GM19467 (cell line): Measurements from ENCODE around the gene CENPB.
"Not testable (repeated sequence)": the region's sequence is repeated elsewhere in the genome, so short reads cannot be mapped to it uniquely, and the experiment has no call there.

ENCODE experiments used
- ATAC-seq: cut with Tn5 transposase; IDR thresholded peaks from one replicate; pipeline ENCODE4 v1.9.1; 2021; ENCODE audit warnings: mild to moderate bottlenecking, moderate library complexity; ENCODE audit not compliant: unreplicated experiment

The CENPB gene

DNA sequence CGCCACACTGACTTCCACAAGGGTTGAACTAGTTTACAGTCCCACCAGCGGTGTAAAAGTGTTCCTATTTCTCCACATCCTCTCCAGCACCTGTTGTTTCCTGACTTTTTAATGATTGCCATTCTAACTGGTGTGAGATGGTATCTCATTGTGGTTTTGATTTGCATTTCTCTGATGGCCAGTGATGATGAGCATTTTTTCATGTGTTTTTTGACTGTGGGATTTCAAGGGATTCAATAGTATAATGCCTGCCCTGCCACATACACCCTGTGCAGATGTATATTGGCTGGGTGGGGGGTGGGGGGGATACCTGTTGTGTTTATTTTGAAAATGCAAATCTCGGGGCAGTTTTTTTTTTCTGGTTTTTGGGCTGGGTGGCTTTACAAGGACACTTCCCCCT, 7.6 kb upstream of the CENPB start:
- not testable (repeated sequence) for ATAC-seq

DNA sequence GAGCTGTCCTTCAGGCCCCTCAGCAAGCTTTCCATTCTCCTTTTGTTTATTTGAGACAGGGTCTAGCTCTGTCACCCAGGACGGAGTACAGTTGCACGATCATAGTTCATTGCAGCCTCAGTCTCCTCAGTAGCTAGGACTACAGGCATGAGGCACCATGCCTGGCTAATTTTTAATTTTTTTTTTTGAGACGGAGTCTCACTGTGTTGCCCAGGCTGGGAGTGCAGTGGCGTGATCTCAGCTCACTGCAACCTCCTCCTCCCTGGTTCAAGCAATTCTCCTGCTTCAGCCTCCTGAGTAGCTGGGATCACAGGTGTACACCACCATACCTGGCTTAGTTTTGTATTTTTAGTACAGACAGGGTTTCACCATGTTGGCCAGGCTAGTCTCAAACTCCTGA, 2.7 kb upstream of the CENPB start:
- not testable (repeated sequence) for ATAC-seq

DNA sequence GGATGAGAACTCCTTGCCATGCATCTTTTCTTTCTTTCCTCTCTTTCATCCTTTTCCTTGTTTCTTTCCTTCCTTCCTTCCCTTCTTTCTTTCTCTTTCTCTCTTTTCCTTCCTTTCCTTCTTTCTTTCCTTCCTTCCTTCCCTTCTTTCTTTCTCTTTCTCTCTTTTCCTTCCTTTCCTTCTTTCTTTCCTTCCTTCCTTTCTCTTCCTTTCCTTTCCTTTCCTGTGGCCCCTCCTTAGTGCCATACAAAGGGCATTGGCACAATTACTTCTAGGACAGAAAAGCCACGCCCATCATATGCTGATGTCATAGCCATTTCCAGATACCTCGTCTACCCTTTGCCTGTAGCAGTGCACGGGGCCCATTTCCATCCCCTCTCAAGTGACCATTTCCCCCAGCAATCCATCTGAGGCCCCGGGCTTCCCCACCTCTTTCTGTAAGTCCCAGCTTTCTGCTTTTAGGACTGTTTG, 2.2 kb upstream of the CENPB start:
- no peak for ATAC-seq

DNA sequence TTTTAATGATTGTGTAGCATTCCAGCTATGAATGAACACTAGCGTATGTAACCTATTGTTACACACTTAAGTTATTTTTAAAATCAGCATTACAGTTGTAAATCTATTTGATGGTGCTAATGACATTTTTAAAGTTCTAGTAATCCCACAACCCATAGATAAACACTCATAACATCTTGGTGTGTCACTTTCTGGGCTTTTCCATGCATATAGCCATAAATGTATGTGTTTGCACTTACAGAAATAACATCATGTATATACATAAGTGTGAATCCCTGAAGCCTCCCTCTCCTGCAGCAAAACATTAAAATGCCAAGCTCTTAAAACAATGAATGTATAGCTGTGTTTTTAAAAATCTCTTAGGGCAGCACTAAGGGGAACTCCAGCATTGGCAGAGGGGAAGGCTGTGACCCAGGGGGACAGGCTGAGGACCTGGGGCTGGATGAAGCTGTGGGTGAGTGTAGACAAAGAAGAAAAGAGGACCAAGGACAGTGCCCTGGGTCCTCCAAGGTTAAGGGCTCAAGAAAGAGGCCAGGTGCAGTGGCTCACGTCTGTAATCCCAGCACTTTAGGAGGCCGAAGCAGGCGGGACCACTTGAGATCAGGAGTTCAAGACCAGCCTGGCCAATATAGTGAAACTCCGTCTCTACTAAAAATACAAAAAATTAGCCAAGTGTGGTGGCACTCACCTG, 929 bp upstream of the CENPB start:
- ATAC-seq = no peak

DNA sequence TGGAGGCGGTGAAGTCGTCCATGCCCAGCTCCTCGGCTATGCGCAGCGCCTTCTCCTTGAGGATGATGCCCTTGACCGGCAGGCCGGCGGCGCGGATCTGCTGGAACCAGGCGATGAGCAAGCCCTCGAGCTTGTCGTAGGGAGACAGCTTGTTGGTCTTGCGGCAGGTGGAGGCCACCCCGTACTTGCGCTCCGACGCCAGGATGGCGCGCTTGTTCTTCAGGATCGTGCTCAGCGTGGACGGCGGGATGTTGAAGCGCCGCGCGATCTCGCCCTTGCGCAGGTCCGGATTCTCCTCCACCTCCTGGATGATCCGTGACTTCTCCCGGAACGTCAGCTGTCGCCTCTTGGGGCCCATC, 435 bp downstream of the CENPB start:
- peak; percentile 18 for ATAC-seq

DNA sequence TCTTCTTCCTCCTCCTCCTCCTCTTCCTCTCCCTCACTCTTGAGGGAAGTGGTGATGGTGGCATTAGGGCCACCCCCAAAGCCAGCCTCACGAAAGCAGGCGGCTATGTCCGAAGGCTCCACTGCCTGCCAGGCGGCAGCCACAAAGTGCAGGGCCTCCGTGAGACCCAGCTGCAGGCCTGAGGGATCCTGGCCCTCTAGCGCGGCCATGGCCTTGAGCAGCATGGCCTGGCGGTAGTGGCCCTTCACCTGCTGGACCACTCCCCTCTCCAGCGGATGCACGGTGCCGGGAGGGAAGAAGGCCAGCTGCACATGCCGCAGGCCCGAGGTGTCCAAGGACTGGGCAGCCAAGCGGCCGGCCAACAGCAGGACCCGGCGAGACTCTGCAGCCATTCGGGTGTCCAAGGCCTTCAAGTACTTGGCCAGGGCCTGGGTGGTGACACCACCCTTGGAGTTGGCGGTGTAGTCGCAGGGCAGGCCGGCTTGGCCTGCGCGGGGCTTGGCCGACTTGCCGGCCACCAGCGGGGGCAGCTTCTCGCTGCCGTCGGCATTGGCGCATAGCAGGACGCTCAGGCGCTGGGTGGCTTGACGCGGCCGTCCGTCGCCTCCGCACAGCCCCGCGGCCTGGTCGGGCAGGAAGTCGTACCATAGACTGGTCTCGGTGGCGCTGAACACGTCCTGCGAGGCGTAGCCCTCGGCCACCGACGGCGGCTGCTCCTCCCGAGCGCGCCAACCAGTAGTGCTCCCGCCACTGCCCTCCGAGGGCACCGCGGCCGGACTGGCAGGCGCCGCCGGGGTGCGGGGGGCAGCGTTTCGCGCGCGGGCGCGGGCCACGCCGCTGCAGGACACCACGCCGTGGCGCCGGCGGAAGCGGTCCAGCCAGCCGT, 1.1 kb downstream of the CENPB start:
- ATAC-seq = no peak

DNA sequence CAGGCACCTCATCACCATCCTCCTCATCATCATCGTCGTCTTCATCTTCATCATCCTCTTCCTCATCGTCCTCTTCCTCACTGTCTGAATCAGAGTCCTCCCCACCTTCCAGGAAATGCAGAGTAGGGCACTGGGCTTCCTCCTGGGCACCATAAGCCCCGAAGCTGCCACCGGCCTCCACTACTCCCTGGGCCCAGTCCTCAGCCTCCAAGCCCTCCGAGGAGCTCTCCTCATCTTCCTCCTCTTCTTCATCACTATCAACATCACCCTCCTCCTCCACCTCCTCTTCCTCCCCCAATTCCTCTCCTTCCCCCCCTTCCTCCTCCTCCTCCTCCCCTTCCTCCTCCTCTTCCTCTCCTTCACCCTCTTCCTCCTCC, 1.7 kb downstream of the CENPB start:
- no peak for ATAC-seq

DNA sequence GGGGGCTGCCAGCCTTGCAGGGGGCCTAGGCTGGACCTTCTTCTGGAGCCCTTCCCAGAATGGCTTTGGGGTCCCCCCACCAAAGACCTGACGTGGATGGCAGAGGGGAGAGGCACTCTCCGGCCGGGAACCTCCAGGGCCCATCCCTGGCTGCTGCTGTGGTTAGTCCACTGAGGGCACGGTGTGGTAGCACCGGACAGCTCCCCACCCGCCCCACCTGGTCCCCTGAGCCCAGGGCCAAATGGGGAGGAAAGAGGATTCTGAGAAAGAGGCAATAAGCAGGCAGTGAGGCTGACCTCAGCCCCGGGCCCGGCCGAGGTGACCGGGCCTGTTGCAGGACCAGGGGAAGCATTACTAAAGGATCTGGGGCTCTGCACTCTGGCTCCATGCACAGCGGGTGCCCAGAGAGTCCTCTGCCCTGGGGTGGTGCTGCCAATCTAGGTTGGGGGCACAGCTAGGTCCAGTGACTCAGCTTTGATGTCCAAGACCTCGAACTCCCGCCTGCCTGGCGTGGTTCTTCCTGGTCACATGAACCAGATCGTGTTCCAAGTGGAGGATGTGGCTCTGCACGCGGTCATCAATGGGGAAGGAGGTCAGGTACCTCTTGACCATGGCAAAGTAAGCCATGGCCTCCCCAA, 2.2 kb downstream of the CENPB start:
- no peak for ATAC-seq

DNA sequence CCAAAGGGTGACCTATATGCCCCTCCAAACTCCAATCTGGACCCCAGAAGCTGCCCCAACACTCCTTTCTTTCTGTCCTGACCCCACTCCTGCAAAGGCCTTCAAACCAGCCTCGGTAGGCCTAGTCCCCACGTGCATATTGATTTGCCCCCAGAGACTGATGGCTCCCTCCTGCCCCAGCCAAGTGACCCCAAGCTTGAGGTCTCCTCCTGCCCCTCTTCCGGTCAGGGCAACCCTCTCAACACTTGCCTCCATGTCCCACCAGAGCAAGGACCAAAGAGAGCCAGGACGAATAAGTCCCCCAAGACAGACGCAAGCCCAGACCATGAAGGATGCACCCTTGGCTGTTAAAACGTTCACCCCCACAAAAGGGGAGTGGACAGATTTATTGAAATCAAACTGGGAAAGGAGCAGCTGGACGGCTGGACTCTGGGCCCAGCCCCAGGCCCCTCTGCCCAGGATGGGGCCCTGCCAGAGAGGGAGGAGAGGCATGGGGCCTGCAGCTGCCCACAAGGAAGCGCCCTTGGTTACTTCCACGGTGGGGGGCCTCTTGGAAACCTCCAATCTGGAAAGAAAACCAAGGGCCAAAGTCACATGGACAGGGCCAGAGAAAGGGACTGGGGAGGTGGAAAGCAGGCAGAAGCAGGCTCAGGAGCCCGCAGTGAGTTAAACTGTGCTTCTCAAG, 2.9 kb downstream of the CENPB start:
- no peak for ATAC-seq

DNA sequence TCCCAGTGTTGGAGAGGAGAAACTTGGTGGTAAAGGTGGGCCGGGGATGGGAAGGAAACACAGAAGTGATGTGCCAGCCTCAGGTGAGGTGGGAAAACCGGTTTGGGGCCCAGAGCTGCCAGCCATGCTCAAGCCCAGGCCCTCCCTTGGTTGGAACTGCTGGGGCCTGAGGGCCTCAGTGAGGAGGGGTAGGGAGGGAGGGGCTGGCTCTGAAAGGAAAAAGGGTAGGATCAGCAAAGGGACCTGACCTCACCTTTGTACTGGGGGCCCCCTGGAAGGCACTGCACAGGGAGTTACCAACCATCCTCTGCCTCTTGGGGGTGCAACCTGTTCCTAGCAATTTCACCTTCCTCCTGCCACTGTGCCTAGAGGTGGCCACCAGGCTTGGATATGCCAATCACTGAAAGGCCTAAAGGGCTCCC, 3.5 kb downstream of the CENPB start:
- no peak for ATAC-seq

DNA sequence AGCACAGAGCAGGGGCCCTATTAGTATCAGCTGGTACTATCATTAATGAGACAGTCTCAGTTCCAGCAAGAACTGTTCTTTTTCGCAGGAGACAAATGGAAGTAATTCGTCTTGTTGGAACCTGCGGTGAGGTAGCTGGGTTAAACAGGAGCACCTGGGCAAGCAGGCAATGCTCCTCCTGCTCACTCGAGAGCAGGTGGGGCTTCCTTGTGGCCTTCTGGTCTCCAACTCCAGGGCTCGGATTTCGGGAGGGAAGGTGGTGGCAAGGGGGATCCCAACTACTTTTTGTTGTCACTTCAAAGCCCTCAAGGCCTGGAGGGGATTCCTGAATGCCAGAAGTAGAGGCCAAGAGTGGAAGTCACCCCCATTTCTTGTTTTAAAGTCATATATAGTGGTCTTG, 3.9 kb downstream of the CENPB start:
- no peak for ATAC-seq

DNA sequence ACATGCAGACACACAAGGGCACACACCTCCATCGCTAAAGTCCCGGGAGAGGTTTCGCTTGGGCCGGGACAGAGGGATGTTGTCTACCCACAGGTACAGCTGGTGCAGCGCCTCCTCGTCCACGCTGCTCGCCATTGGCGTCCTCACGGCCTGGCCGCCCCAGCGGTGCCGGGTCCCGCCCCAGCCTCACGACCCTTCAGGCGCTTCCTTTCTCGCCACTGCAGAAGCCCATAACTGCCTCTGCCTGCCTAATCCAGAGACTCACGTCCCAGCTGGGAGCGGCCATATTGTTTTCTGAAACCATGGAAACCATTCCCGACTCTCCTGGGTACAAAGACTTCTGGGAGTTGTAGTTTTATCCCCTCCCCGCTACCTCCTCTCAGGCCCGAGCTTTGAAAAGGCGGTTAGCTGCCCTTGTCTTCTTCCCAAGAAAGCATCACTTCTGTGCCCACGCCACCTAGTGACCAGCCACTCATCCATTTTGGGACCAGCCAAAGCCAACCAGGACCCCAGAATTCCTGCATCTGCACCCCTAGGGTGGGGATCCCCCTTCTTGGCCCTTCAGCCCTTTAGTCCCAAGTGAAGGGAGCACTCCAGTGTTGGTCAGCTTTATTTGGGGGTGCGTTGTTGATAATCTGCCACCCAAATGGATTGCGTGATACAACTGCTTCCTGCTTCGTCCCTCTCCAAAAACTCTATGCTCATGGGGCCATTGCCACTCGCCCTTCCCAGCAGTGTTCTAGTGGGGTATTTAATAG, 5.2 kb downstream of the CENPB start, which contains the start of gene SPEF1:
TSS of gene SPEF1 (minus strand) at position 296 of the 758 bp plus-strand sequence. CDS start at position 135, 161 bp downstream.
- ATAC-seq = no peak

DNA sequence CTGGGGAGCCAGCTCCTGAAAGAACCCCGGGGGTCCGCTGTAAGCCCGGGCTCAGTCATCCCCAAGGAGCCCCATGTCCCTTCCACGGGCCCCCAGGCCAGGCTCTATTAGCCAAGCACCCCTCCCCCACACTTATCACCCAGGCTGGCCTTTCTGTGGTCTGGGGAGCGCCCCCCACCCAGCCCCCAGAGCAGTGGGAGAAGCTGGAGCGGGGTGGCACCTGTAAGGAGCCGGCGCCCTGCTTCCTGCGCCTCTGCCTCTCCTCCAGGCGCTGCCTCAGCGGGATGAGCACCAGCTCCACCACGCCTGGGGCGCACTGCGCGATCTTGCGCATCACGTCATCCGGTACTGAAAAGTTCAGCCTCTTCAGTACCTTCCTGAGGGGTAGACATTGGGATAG, 7.6 kb downstream of the CENPB start:
- no peak for ATAC-seq

DNA sequence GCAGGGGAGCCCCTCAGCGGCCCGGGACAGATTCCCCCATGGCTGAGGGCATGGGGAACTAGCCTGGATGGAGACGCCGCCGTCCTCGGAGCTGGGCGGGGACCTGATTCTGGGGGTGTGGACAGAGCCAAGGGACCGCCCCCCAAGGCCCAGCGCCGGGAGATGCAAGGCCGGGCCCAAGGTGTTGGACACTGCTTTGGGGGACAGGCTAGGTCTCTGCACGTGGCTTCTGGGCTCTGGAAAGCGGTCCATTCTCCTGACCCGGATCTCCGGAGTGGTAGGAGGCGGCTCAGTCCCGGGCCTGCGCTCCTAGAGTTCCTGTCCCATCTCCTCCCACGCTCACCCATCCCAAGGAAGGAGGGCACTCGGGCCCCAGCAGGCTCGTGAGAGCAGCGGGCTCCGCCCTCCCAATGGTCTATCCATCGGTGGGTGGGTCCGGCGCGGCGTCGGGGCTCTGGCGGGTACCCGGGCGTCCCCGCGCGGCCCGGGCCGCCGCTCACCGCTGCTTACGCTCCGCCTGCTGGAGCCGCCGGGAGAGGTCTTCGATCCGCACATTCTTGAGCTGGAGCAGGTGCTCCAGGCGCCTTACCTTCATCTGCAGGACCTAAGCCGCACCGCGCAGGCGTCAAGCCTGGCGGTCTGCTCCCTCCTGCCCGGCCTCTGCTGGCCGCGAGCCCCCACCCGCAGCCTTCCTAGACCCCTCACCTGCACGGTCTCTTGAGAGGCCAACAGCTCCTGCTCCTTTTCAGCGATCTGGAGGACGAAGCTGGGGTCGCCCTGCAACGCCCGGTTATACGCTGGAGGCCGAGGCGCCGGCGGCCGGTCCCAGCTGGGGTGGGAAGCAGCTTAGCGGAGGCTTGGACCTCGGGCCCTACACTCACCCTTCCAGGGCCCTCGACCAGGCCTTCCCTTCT, 8.6 kb downstream of the CENPB start:
- ATAC-seq = no peak

DNA sequence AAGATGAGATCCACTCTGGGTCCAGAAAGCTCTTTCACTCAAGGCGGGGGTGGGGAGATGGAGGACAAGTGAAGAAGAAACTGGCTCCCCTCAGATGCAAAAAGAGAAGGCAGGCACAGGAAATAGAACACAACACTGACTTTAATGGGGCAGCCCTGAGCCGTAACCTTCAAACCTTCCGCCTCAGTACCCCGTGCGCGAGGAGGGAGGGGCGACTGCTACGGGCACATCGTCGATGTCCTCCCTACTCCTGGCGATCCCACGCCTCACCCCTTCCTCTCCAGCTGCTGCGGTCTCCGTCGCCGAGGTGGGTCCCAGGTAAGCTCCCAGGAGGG, 9.2 kb downstream of the CENPB start:
- no peak for ATAC-seq

DNA sequence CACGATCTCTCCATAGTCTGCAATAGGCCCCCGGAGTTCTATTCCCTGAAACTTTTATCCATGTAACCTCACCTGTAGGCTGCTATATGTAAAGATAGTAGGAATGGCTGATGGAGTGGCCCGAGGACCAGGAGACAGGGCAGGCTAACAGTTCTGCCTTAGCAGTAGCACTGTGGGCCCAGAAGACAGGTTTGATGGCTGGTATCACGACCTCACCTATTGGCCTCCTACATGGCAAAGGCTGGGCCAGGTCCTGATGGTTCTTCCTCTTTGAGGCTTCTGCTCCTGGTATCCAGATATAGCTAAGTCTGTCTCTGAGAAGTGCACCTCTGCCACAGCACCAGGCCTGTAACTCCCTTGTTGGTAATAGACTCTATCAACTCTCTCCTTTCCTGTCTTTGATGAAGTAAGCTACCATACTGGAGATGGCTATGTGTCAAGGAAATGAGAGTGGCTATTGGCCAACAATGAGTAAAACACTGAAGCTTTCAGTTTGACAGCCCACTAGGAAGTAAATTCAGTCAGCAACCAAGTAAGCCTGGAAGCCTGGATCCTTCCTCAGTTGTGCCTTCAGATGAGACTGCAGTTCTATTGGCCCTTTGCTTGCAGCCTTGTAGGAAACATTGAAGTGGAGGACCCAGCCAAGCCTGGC, 11.0 kb downstream of the CENPB start:
- ATAC-seq = no peak

DNA sequence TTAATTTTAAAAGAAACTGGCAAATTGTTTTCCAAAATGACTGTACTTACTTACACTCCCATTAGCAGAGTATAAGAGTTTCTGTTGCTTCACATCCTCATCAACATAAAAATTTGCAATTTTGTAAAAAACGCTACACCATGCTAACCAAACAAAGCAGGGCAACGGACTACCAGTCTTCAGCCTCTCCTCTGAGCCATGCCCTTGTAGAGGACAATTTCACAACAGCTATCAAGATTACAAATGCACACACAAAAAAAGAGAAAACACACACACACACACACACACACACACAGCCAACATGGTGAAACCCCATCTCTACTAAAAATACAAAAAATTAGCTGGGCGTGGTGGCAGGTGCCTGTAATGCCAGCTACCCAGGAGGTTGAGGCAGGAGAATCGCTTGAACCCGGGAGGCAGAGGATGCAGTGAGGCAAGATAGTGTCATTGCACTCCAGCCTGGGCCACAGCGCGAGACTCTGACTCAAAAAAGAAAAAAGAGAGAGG, 14.9 kb downstream of the CENPB start:
- no peak for ATAC-seq

DNA sequence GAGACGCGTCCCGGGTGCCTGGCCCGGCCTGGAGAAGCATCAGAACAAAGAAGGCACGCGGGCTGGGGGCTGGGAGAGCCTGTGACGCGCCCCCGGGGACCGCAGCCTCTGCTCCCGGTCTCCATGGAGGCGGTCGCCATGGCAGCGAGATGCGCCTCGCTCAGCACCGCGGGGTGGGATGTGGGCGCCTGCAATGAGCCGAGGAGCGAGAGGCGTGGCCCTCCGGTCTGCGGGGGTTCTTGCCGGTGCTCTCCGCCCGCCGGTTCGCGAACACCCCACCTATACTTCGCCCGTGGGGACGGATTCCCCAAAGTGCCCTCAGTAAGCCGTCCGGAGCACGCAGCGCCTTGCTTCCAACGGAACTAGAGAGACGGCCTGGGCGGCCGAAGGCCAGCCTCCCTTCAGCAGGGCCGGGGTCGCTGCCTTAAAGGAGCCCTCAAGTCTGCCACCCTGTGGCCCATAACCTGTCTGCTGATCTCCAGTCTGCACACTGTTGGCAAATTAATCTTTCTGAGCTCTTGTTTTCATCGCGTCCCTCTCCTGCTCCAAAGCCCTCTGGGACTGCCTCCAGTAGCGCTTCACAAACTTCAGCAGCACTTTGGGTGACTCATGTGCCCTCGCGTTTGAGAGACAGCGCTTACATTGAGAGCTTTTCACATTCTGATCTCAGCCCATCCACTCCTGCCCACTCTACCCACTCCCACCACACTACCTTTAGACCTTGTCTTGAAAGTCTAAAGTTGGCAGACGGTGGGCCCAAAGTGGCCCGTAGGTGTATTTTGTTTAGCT, 18.0 kb downstream of the CENPB start:
- peak; percentile 37 for ATAC-seq
